ENCODE measurements around the gene CDADC1. TPM values are rescaled to one million over a fixed set of nuclear protein-coding genes. Genes with fewer than 3 reads are reported as not detected.

The CDADC1 gene
- total and polyA plus RNA-seq, 2 of the 13 experiments (the other 11 are each of a cell fraction or from before 2014, with no cell fraction given) = 2.4 to 9.0 TPM

DNA sequence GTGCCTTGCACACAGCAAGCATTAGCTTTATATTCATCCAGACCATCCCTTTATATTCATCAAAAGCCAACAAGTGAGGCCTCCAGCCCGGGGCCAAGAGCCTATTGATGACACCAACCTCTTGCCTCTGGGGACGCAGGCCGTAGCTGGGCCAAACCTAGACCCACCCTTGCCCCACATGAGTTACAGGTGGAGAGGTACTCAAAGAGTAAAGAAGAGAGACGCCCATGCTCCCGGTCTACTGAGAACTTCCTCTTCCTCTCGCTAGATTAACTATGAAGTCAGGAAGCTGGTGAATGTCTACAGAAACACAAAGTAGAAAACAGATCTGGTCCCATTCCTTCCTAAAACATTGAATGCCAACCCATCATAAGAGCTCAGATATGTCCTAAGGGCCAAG is 31.4 kb upstream of the CDADC1 start:
- WGBS (ENCODE audit: low lambda C conversion rate) = 76% methylated on average over 6 of the region's 6 CpGs
- peaks cover 32% of the 10 kb centered on the region for H3K4me1 ChIP-seq (ENCODE audit: insufficient read depth, low read length)
- H3K27me3 ChIP-seq (ENCODE audit: control insufficient read depth in 1 of 2, insufficient read depth in 2 of 2, low read length in 2 of 2) = no peaks in the 10 kb centered on the region
- no peak overlapping the region for H2AFZ ChIP-seq (ENCODE audit: low read length)
- no peaks in the 10 kb centered on the region for H4K20me1 ChIP-seq (ENCODE audit: insufficient read depth, low read length)
- H3K79me2 ChIP-seq (ENCODE audit: insufficient read depth, low read length) = no peaks in the 10 kb centered on the region
- no peak for ATAC-seq
- no peak overlapping the region for H3K4me2 ChIP-seq (ENCODE audit: low read depth, low read length)
- in situ Hi-C loops (cut with HindIII; ENCODE audit: extremely low pct_ligation_motif_present, low pct_unique_long_range_greater_than_20kb) (no loop called here), intact Hi-C loops (cut with micrococcal nuclease; ENCODE audit: unreplicated experiment) (no loop called here)
- no TSS peak for BruUV-seq (replicated peaks)
- no peak overlapping the region for H3K4me3 ChIP-seq (replicated peaks in 1 of 3; ENCODE audit: insufficient read depth in 1 of 3, low read depth in 2 of 3, low read length in 3 of 3)
- TF ChIP-seq SMARCE1 (IDR thresholded peaks at IDR 0.05; ENCODE audit: borderline replicate concordance) (no peak), ZNF230 (CRISPR knock-in tag; IDR thresholded peaks at IDR 0.05) (no peak), BORCS8-MEF2B (CRISPR knock-in tag; IDR thresholded peaks at IDR 0.05) (no peak), ZNF747 (CRISPR knock-in tag; IDR thresholded peaks at IDR 0.05; ENCODE audit: borderline replicate concordance) (no peak), PITX1 (CRISPR knock-in tag; IDR thresholded peaks at IDR 0.05) (no peak)
- TF ChIP-seq, protein P1, sequence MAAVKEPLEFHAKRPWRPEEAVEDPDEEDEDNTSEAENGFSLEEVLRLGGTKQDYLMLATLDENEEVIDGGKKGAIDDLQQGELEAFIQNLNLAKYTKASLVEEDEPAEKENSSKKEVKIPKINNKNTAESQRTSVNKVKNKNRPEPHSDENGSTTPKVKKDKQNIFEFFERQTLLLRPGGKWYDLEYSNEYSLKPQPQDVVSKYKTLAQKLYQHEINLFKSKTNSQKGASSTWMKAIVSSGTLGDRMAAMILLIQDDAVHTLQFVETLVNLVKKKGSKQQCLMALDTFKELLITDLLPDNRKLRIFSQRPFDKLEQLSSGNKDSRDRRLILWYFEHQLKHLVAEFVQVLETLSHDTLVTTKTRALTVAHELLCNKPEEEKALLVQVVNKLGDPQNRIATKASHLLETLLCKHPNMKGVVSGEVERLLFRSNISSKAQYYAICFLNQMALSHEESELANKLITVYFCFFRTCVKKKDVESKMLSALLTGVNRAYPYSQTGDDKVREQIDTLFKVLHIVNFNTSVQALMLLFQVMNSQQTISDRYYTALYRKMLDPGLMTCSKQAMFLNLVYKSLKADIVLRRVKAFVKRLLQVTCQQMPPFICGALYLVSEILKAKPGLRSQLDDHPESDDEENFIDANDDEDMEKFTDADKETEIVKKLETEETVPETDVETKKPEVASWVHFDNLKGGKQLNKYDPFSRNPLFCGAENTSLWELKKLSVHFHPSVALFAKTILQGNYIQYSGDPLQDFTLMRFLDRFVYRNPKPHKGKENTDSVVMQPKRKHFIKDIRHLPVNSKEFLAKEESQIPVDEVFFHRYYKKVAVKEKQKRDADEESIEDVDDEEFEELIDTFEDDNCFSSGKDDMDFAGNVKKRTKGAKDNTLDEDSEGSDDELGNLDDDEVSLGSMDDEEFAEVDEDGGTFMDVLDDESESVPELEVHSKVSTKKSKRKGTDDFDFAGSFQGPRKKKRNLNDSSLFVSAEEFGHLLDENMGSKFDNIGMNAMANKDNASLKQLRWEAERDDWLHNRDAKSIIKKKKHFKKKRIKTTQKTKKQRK (IDR thresholded peaks at IDR 0.05; ENCODE audit: low read length) = no peak
- H3K9ac ChIP-seq (ENCODE audit: insufficient read depth, low read depth, low read length) = no peak overlapping the region
- FAIRE-seq = no peak
- no peak for DNase-seq (ENCODE audit: low spot score)
- H3K27ac ChIP-seq (ENCODE audit: extremely low read length, insufficient read depth, low read length) = no peak overlapping the region
- H3K36me3 ChIP-seq (replicated peaks in 1 of 2; ENCODE audit: control insufficient read depth in 1 of 2, insufficient read depth in 2 of 2, low read length in 2 of 2) = no peaks in the 10 kb centered on the region
- H3K9me3 ChIP-seq (ENCODE audit: low read length) = no peaks in the 10 kb centered on the region
- POLR2A ChIA-PET = no interaction called here
- CTCF ChIA-PET (ENCODE audit: low intra/inter-chr PET ratio, low total read pairs) = no interaction called here

Data from HepG2 (cell line).